ENCODE results near the gene FBF1.
"Not testable (repeated sequence)": the region's sequence is repeated elsewhere in the genome, so short reads cannot be mapped to it uniquely, and the experiment has no call there.

Gene FBF1

GRCh38 chr17:75979705-75980187 is 38.9 kb upstream of the FBF1 start:
- TF ChIP-seq CTCF (IDR thresholded peaks at IDR 0.05; ENCODE audit: low read depth, low read length) = no peak
- peak; percentile 37 for DNase-seq (ENCODE audit: extremely low read depth, low read depth)

- DNase-seq (ENCODE audit: extremely low read depth, low read depth) = peak; percentile 94
Measured at GRCh38 chr17:75978938-75979704, 38.3 kb upstream of the FBF1 start, which contains the start of the genes ACOX1 and TEN1. Gene ACOX1 (minus strand): TSS chr17:75979166. CDS start chr17:75979073, 93 bp downstream. Gene TEN1 (plus strand): TSS chr17:75979240. CDS start chr17:75986193, 6,953 bp downstream.

GRCh38 chr17:75976175-75976848 is 35.5 kb upstream of the FBF1 start:
- no peak for TF ChIP-seq CTCF (IDR thresholded peaks at IDR 0.05; ENCODE audit: low read depth, low read length)
- no peak for DNase-seq (ENCODE audit: extremely low read depth, low read depth)

More at GRCh38 chr17:75978938-75979704, 38.3 kb upstream of the FBF1 start, which contains the start of the genes ACOX1 and TEN1:
- TF ChIP-seq CTCF (IDR thresholded peaks at IDR 0.05; ENCODE audit: low read depth, low read length) = peak; percentile 16

- no peak for DNase-seq (ENCODE audit: extremely low read depth, low read depth)
Measured at GRCh38 chr17:75975757-75976174, 34.9 kb upstream of the FBF1 start.

GRCh38 chr17:75975187-75975586 is 34.3 kb upstream of the FBF1 start:
- DNase-seq (ENCODE audit: extremely low read depth, low read depth) = not testable (repeated sequence)

More at GRCh38 chr17:75975757-75976174, 34.9 kb upstream of the FBF1 start:
- no peak for TF ChIP-seq CTCF (IDR thresholded peaks at IDR 0.05; ENCODE audit: low read depth, low read length)

- TF ChIP-seq CTCF (IDR thresholded peaks at IDR 0.05; ENCODE audit: low read depth, low read length) = no peak
- DNase-seq (ENCODE audit: extremely low read depth, low read depth) = no peak
Measured at GRCh38 chr17:75970626-75971025, 29.8 kb upstream of the FBF1 start.

GRCh38 chr17:75970011-75970523 is 29.2 kb upstream of the FBF1 start:
- TF ChIP-seq CTCF (IDR thresholded peaks at IDR 0.05; ENCODE audit: low read depth, low read length) = no peak
- DNase-seq (ENCODE audit: extremely low read depth, low read depth) = no peak

- DNase-seq (ENCODE audit: extremely low read depth, low read depth) = not testable (repeated sequence)
Measured at GRCh38 chr17:75969044-75969443, 28.2 kb upstream of the FBF1 start.

Data from AG09319 (cell line).